HL-60/S4 treated with retinoic acid at 250 ng/mL for 4 days and 3 days (cell line): ENCODE results near the gene SLC8B1.

ENCODE experiments used
- in situ Hi-C: fragments of 300-500 bp; cut with MboI; formaldehyde crosslinking; loops from 2 replicates; pipeline ENCODE4 v1.7.0; 2022; ENCODE audit warnings: low sequenced_read_pairs

The SLC8B1 gene

DNA sequence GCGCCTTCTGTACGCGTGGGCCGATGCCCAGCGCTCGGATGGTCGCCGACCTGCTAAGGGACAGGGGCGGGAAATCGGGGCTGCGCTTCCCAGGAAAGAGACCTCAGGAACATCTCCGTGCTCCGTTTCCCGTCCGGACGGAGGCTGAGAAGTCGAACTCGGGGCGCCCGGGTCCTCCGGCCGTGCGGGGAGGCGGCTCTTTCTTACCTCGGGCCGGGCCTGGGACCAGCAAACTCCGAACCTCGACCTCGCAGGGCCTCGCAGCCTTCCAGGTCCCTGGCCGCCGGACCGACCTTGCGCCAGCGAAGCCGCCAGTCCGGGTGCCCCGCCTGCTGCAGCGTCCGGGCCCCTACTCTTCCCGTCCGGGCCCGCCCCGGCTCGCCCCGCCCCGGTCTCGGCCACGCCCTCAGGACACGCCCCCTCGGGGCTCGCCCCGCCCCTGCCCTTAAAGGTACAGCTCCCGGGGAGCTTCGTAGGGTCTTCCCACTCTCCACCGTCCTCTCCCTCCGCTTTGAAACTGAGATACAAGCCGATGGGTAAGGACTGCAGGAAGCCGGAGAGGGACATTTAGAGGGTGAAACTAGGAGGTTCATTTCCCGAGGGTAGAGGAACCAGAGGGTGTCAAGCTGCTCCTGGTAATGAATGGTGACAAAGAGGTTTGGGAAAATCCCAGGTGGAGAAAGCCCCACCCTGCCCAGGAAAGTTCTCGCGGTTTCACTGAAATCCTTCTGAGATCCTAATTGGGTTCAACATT lies at the start of gene SLC8B1:
SLC8B1 (minus strand) TSS at position 324 of the 754 bp plus-strand sequence. CDS start 2,231 bp downstream, outside the sequence.
- in situ Hi-C loops = no loop called here

DNA sequence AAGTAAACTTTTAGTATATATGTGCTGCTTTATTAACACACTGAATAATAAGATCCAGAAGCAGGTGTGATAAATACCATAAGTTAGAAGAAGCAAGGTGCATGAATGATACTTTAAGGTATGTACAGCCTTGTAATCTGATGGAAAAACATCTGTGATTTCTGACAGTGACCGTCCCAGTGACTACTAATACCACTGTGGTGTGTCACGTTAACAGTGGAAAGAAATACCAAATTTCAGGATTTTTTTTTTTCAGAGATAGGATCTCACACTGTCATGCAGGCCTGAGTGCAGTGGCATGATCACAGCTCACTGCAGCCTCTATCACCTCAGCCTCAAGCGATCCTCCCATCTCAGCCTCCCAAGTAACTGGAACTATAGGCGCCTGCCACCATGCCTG lies 47.3 kb upstream of the SLC8B1 start:
- in situ Hi-C loops = no loop called here

DNA sequence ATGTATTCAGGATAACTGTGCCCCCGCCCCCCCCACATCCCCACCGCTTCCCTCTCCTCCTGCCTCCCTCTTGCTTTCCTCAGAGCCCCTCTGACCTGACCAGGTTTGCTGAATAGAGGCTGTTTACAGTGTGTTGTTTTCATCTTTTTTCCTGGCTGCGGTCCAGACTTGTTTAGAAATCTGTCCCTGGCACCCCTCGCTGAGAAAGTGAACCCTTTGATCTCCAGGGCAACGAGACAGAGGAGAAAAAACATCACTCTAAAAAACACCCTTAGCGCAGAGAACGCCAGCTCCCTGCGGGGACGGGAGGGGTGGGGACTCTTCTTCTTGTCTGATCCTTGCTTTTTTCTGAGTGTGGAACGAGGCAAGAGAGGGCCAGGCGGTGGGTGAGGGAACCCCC lies 46.3 kb upstream of the SLC8B1 start:
- in situ Hi-C loops = no loop called here

DNA sequence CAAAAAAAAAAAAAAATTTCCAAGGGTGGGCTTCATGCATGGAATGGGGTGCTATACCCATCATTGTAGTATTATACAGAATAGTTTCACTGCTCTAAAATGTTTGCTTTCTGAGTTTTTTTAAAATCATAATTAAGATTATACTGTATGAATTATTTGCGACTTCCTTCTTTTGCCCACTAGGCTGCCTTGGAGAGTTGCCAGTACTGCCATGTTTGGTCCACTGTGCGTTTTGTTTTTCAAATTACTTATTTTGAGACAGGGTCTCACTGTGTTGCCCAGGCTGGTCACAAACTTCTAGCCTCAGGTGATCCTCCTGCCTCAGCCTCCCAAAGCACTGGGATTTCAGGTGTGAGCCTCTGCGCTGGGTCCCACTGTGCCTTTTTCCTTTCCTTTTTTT lies 43.4 kb upstream of the SLC8B1 start:
- in situ Hi-C loops = no loop called here

DNA sequence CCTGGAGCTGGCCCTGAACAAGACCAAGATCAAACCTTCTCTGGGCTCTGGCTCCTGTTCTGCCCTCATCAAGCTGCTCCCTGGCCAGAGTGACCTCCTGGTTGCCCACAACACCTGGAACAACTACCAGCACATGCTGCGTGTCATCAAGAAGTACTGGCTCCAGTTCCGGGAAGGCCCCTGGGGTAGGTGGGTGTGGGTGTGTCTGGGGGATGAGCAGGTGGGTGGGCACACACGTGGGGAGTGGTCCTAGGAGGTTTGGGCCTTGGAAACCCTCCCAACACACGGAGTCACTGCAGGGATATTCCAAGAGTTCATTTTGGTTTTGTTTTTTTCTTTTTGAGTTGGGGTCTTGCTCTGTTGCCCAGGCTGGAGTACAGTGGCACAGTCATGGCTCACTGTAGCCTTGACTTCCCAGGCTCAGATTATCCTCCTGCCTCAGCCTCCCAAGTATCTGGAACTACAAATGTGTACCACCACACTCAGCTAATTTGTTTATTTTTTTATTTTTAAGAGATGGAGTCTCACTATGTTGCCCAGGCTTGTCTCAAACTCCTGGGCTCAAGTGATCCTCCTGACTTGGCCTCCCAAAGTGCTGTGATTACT lies 40.0 kb upstream of the SLC8B1 start:
- in situ Hi-C loops = no loop called here

DNA sequence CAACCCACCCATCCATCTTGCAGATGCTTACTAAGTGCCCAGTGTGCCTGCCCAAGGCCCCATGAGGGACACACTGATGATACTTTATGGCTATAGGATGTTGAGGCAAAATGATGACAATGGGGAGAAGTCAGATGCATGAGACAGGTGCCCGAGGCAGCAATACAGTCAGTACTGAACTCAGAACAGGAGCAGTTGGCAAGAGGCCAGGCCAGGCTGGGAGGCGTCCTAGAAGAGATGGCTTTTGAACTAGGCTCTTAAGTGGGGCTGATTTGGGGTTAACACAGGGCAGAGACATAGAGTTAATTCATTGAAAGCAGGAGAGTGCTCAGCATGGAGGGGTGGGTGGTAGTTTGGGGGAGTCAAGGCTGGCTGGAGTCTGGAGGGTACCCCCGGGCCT lies 39.1 kb upstream of the SLC8B1 start:
- in situ Hi-C loops = no loop called here

DNA sequence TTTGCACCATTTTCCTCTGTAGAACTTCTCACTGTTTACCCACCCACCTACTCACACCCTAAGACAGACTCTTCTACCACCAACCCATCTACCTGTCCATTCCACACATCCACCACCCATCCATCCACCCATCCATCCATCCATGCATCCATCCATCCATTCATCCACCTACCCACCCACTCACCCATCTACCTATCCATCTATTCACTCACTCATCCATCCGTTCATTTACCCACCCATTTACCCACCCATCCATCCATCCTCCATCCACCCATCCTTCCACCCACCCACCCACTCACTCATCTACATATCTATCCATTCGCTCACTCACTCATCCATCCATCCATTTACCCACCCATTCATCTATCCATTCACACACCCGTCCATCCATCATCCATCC lies 38.5 kb upstream of the SLC8B1 start:
- in situ Hi-C loops = no loop called here

DNA sequence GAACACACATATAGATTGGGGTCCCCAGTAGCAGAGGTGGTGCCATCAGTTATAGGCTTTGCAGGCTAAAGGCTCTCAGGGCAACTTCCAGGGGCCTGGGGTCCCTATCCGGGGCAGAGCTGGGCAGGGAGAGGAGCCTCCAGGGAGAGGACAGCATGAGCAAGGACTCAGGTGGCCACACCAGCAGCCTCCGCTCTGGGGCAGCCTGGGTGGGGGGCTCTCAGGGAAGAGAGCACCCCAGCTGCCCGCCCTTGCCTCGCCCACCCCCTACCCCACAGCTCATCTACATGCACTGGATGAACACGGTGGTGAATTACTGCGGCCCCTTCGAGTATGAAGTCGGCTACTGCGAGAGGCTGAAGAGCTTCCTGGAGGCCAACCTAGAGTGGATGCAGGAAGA lies 37.5 kb upstream of the SLC8B1 start:
- in situ Hi-C loops = no loop called here

DNA sequence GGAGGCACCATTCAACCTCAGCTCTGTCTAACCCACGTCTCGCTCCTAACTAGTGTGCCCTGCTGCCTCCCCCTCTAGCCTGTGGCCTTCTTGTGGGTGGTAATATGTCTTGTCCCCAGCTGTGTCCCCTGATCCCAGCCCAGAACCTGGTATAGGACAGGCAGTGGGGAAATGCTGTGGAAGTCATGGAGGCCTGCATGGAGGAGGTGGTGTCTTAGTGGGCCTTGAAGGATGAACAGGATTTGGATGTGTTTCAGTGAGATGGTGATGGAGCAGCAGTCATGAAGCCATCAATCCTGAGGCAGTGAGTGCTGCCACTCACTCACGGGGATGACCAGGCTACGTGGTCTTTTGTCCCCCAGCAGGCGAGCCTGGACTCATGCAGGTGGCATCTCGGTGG lies 36.9 kb upstream of the SLC8B1 start:
- in situ Hi-C loops = no loop called here

DNA sequence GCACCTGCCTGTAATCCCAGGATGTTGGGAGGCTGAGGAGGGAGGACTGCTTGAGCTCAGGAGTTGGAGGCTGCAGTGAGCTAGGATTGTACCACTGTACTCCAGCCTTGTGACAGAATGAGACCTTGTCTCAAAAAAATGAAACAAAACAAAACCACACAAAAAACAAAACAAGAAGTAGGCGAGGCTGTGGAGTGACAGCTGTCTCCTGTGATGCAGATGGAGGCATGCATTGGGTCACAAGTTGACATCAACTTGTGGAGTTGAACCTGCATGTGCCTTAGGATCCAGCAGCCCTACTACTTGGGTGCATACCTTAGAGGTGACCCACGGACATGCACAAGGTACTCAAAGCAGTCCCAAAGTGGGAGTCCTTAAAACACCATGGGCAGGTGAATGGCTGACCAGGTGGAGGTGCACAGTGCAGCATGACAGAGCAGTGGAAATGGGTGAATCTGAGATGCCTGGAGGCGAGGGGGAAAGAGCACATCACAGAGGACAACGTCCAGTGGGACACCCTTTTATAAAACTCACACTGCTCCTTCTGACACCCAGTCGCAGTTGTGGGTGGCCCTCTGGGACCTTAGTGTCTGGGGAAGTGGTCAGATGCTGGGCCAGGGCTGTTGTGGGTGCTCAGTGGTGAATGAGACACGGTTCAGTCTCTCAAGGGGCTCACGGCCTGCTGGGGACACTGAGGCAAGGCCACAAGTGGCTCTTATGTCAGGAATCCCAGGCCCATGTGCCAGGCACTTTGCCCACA lies 36.2 kb upstream of the SLC8B1 start:
- in situ Hi-C loops = no loop called here

DNA sequence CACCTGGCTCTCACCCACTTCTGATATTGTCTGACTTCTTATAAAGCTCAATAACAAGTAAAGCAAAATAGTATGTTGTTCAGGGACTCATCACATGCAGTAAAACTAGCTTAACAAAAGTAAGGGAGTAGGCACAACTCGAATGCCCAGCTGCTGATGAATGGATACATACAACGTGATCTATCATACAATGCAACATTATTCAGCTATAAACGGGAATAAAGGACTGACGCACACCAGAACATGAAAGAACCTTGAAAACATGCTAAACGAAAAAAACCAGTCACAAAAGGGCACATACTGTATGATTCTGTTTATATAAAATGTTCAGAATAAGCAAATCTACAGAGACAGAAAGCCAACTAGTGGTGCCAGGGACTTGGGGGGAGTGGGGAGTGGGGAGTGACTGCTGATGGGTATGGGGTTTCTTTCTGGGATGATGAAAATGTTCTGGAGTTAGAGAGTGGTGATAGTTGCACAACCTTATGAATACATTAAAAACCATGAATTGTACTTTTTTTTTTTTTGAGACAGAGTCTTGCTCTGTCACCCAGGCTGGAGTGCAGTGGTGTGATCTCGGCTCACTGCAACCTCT lies 34.6 kb upstream of the SLC8B1 start:
- in situ Hi-C loops = no loop called here

DNA sequence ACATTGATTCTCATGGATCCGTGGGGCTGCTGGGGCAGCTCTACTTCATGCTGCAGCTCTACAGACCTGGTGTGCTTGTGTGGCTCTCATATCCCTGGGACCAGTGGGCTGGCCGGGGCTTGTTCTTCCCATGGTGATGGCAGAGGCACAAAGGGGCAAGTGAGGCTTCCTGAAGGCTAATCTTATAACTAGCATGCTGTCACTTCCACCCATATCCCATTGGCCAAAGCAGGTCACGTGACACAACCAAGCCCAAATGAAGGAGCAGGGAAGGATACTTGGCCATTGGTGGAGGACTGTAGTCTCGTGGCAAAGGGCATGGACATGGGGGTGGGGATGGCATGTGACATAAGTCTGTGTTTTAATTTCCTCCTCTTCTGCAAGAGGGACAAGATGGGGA lies 33.4 kb upstream of the SLC8B1 start:
- in situ Hi-C loops = no loop called here

DNA sequence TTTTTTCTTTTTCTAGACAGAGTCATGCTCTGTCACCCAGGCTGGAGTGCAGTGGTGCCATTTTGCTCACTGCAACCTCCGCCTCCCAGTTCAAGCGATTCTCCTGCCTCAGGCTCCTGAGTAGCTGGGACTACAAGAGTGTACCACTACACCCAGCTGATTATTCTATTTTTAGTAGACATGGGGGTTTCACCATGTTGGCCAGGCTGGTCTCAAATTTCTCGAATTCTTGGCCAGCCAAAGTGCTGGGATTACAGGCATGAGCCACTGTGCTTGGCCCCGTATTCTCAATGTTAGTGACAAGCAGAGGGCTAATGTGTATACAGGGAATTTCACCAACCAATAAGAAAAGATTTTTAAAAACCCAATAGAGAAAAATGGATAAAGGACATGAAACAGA lies 31.9 kb upstream of the SLC8B1 start:
- in situ Hi-C loops = no loop called here

DNA sequence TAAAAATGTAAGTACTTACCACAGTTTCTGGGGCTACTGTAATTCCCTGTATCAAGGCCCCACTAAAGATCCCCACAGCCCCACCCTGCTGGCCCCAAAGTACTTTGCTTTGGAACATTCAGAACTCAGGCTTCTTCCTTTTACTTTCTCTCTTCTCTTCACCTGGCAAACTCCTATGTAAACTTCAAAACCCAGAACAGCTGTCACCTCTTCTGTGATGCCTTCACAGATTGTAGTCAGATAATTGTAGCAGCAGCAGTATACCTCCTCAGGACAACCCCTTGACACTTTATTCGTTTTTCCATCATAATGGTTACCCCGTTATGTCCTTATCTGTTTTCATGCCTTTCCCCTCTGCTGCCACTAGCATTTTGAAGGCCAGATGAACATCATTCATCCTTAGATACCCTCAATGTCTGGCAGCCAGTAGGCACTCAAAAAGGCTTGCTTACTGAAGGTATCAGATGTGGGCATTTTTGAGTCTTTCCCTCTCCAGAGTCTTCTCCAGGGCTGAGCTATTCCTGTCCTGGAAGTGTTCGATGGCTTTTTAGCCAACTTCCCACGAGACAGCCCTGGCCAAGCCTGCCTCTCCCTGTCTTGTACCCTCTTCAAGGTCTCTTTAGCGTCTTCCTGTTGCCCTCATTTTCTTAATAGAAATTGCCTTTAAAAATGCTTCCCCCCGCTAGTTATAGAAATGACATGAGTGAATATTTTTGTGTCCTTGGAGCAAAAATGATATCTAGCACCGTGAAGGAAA lies 30.9 kb upstream of the SLC8B1 start:
- in situ Hi-C loops = no loop called here

DNA sequence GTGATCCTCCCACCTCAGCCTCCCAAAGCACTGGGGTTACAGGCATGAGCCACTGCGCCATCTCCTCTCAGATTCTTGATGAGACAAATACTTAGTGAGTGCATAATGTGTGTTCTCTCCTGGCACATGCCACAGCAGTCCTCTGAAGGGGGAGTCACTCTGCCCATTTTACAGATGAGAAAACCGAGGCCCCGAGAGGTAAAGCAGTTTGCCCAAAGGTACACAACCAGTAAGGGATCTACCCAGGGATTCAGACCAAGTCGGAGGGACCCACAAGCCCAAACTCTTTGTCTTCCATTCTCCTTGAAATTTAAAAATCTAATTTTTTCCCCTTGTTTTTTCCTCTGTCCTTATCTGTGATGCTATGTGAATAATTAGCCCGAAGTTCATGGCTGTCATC lies 29.8 kb upstream of the SLC8B1 start:
- in situ Hi-C loops = no loop called here

DNA sequence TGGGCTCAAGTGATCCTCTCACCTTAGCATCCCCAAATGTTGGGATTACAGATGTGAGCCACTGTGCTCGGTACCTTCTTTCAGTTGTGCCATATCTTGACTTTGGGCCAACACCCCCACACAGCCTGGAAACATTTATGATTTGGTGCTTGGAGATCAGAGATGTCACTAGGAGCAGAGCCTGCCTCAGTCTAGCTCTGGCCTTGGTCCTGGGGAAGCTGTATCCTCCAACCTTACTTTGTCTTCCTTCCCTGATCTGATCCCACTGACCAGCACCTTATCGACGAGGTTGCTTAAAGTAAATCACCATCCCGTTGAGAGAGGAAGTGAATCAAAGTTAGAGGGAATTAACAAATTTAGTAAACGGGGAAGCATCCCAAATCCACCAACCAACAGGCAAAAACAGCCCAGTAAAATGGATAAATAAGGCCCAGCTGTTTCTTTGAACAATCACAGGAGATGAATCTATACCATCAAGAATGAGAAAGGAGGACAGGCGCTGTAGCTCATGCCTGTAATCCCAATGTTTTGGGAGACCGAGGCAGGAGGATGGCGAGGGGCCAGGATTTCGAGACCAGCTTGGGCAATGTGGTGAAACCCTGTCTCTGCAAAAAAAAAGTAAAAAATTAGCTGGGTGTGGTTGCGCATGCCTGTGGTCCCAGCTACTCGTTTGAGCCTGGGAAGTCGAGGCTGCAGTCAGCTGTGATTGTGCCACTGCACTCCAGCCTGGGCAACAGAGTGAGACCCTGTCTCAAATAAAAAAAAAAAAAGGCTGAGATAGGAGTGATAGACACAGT lies 26.9 kb upstream of the SLC8B1 start:
- in situ Hi-C loops = no loop called here

DNA sequence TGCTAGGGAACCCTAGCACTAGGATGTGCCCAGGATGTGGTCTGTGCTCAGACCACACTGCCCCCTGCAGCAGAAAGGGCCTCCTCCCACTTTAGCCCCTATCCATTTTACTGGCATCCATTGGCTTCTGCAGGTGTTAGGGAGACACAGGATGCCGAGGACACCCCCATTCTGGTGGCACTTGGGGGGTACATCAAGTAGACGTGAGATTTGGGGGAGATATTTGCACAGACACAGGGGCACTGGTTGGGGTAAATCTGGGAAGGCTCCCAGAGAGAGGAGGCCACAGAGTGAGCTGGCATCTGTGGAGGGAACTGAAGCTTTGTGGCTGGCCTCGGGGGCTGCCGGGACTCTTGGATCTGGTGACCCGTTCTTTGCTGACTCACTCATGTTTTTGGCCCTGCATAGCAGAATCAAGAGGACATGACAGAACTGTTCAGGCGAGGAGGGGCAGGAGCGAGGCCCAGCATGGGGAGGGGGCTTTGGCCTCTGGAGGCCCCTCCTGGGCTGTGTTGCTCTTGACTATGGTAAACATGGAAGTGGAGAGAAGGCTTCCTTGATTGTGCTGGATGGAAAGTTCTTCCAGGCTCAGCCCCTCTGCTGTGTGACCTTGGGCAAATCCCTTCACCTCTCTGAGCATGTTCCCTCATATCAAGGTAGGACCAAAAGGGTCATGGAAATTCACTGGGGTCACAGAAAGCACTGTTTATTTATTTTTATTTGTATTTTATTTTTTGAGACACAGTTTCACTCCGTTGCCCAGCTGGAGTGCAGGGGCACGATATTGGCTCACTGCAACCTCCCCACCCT lies 25.2 kb upstream of the SLC8B1 start:
- in situ Hi-C loops = no loop called here

DNA sequence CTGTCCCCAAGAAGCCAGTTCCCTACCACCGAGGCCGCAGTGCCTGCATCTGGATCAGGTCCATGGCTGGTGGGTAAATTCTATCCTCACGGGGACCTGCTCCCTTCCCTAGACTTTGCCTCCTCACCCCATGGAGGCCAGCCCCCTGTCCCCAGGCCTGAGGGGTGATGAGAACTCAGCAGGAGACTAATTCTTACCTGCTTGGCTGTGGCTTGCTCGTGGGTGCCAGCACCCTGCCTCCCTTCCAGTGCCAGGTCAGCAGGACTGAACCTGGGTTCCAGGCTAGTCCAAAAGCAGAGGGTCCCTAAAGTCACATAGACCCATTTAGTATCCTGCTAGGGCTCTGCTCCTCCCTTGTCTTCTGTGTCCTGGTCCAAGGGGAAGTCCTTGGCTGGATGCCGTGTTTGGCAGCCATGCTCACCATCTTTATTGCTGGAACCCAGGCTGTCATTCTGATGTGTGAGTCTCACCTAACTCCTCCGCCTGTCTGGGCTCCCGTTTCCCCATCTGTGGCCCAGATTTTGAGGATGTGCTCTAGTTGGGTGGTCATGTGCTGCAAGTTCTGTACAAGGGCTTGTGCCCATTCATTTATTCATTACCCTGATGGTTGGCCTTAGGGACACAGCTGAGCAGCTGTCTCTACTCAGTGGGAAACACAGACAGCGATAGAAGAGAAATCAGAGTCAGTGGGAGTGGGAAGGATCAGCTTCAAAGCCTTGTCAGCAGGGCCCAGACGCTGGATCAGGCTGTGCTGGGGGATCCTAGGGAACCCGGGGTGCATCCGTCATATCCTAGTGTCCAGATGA lies 24.4 kb upstream of the SLC8B1 start:
- in situ Hi-C loops = no loop called here
